Gastrocnemius medialis (tissue), 4 donors: Measurements from ENCODE around the gene DHRS7. TPM values are rescaled to one million over a fixed set of nuclear protein-coding genes. Genes with fewer than 3 reads are reported as not detected.

Experiments used
- ATAC-seq, 2 donors: fragments of 150-250 bp; one replicate each; pipeline ENCODE4 v1.9.1; 2016
- DNase-seq, 2 donors: peaks; one replicate each; pipeline ENCODE4 v3.0.0-alpha.2; 2019
- H3K27ac ChIP-seq, 4 donors: fragments of 200-600 bp; sonication (generic); 1 replicate in 1 of 4; 2 replicates in 3 of 4; pipeline ENCODE4 v1.5.1; 2016 to 2018; ENCODE audit warnings: mild to moderate bottlenecking in 2 of 4, moderate library complexity in 1 of 4
- H3K27me3 ChIP-seq, 3 donors: fragments of 200-600 bp; sonication (generic) in 2 of 3; 1 replicate in 1 of 3; 2 replicates in 2 of 3; pipeline versions ENCODE4 v1.5.1 to v1.6.0; 2016 to 2019; ENCODE audit warnings: mild to moderate bottlenecking in 1 of 3, moderate library complexity in 1 of 3
- H3K36me3 ChIP-seq, 2 donors: fragments of 200-600 bp; sonication (generic) in 1 of 2; one replicate each; pipeline ENCODE4 v1.5.1; 2017 to 2018
- H3K4me1 ChIP-seq, 2 donors: fragments of 200-600 bp; sonication (generic) in 1 of 2; one replicate each; pipeline ENCODE4 v1.5.1; 2016 to 2017; ENCODE audit warnings: mild to moderate bottlenecking in 2 of 2
- H3K4me3 ChIP-seq, 4 donors: fragments of 200-600 bp; sonication (generic) in 3 of 4; 1 replicate in 1 of 4; 2 replicates in 3 of 4; pipeline ENCODE4 v1.5.1; 2016 to 2019; ENCODE audit warnings: mild to moderate bottlenecking in 2 of 4
- H3K9me3 ChIP-seq, 3 donors: fragments of 200-600 bp; sonication (generic) in 2 of 3; 1 replicate in 1 of 3; 2 replicates in 2 of 3; pipeline ENCODE4 v1.5.1; 2016 to 2019
- CTCF ChIP-seq, 5 experiments: fragments of 450-650 bp in 3 of 5; fragments of 200-600 bp in 2 of 5; sonication (generic) in 2 of 5; IDR thresholded peaks in 4 of 5; conservative IDR thresholded peaks in 1 of 5; 1 replicate in 4 of 5; 2 replicates in 1 of 5; pipeline ENCODE4 v1.5.1; 2016 to 2019; ENCODE audit warnings: antibody characterized with exemption in 5 of 5, mild to moderate bottlenecking in 3 of 5, moderate library complexity in 3 of 5
- POLR2A ChIP-seq, 2 donors: fragments of 450-650 bp; IDR thresholded peaks; one replicate each; pipeline ENCODE4 v1.6.1; 2017; ENCODE audit warnings: antibody characterized with exemption in 2 of 2, mild to moderate bottlenecking in 2 of 2, moderate library complexity in 2 of 2
- in situ Hi-C, 4 donors: fragments of 200-750 bp; cut with MboI; loops; one replicate each; pipeline versions ENCODE4 v1.15.0 to v1.8.0; 2017; ENCODE audit warnings: low sequenced_read_pairs in 4 of 4
- intact Hi-C: fragments of 100-400 bp; cut with DNase I; formaldehyde crosslinking; loops from one replicate; pipeline ENCODE4 v1.15.1; 2023; ENCODE audit warnings: low total_unique reads
- total RNA-seq, 4 donors: library from RNA; depleted of rRNA; stranded (reverse); fragments of >200 nt; gene quantifications; one replicate each; pipeline versions ENCODE4 v1.1.0 to v1.2.3, GENCODE V29; 2016

DHRS7 gene
- total RNA-seq, 4 donors from 2014 or later = 937 to 2,179 (median 1,242) TPM

DNA sequence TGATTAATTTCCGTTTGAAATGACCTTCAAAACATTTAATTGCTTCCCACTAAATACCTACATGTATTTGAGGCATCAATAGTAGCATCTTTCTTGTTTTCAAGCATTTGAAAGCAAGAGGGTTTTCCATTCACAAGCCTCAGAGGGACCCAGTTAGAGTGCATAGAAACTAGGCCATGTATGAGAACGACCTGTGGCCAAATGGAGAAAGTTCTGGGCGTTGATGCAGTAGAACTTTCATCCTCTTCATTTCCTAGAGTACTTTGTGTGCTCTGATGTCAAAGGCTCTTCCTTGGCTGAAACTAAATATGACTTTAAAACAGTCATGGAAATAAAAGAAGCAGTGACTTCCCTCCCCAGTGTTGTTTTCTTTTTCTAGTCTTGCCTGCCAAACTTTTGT is 944 bp upstream of the DHRS7 start:
- ATAC-seq = peak; percentile 70 to 76
- peak overlapping the region; percentile 81 to 95 (median 92) for H3K4me3 ChIP-seq

GRCh38 chr14:60165547-60165876 is 314 bp upstream of the DHRS7 start:
- DNase-seq (no peak), ATAC-seq (no peak)
- peaks cover 27 to 47% of the 10 kb centered on the region in 2 donors for H3K4me1 ChIP-seq
- peak overlapping the region; percentile 97 to 100 (median 99) for H3K27ac ChIP-seq
- H3K4me3 ChIP-seq = peak overlapping the region; percentile 81 to 95 (median 92)
- H3K27me3 ChIP-seq = no peaks in the 10 kb centered on the region
- in situ Hi-C loops (loop anchor here in 2 of 4 donors (10.0 kb wide), 1 partner anchor 71 kb away; the partner anchor contains the start of gene PCNX4 (in 2 of the 2)), intact Hi-C loops (loop anchor here (1.0 to 5.0 kb wide), 3 partner anchors 73 to 487 kb away; partner anchors contain the start of gene PPM1A)
- H3K36me3 ChIP-seq = peaks cover 0 to 18% of the 10 kb centered on the region in 2 donors
- H3K9me3 ChIP-seq = no peaks in the 10 kb centered on the region
- TF ChIP-seq POLR2A (IDR thresholded peaks at IDR 0.05) = no peak

More for the DNA sequence above, 944 bp upstream of the DHRS7 start:
- DNase-seq = peak; percentile 62 to 78
- peak overlapping the region; percentile 97 to 100 (median 99) for H3K27ac ChIP-seq
- in situ Hi-C loops = loop anchor here in 2 of 4 donors (10.0 kb wide), 1 partner anchor 71 kb away; the partner anchor contains the start of gene PCNX4 (in 2 of the 2)
- H3K9me3 ChIP-seq = no peaks in the 10 kb centered on the region
- intact Hi-C loops = loop anchor here (1.0 to 5.0 kb wide), 2 partner anchors 9 to 486 kb away; no protein-coding TSS in a partner anchor
- H3K4me1 ChIP-seq = peaks cover 20 to 41% of the 10 kb centered on the region in 2 donors
- no peaks in the 10 kb centered on the region for H3K27me3 ChIP-seq
- peaks cover 0 to 16% of the 10 kb centered on the region in 2 donors for H3K36me3 ChIP-seq
- peak; percentile 84 to 90 for TF ChIP-seq POLR2A (IDR thresholded peaks at IDR 0.05)
- TF ChIP-seq CTCF (IDR thresholded peaks at IDR 0.05 in 4 of 5, conservative IDR thresholded peaks at IDR 0.05 in 1 of 5) = peak in 2 of 5 experiments; percentile 16 to 17

GRCh38 chr14:60164404-60164711 is 840 bp downstream of the DHRS7 start:
- Histone ChIP-seq H3K27me3 (no peaks in the 10 kb centered on the region), H3K36me3 (peaks cover 0 to 25% of the 10 kb centered on the region in 2 donors), H3K27ac (peak overlapping the region; percentile 97 to 100 (median 99)), H3K9me3 (no peaks in the 10 kb centered on the region), H3K4me3 (peak overlapping the region; percentile 81 to 95 (median 92)), H3K4me1 (peaks cover 37 to 58% of the 10 kb centered on the region in 2 donors)
- no peak for TF ChIP-seq POLR2A (IDR thresholded peaks at IDR 0.05)
- ATAC-seq (peak in 1 of 2 donors; percentile 4), DNase-seq (no peak)
- intact Hi-C loops = loop anchor here (2.0 to 5.0 kb wide), 2 partner anchors 84 to 963 kb away; partner anchors contain the start of gene PPM1A
- in situ Hi-C loops = loop anchor here in 2 of 4 donors (10.0 kb wide), 1 partner anchor 70 kb away; the partner anchor contains the start of gene PCNX4 (in 2 of the 2)

DNA sequence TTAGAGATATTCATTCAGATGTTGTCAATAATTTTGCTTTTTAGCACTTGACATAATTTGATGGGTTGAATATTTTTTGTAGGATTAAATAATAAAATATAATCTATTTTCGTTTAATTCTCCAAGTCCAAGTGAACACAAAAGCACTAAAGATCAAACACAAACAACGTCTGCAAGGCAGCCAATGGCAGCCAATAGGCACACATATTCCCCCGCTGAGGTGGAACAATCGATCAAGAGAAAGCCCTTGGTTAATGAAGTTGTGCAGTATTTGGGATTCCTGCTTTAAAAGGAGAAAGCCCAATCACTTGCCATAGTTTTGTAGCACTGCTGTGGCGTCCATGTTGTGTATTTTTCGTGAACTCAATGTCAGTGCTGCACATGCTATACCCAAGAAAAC is 1.5 kb downstream of the DHRS7 start:
- no peaks in the 10 kb centered on the region for H3K9me3 ChIP-seq
- no peak for DNase-seq
- ATAC-seq = no peak
- in situ Hi-C loops = loop anchor here in 2 of 4 donors (10.0 kb wide), 1 partner anchor 69 kb away; the partner anchor contains the start of gene PCNX4 (in 2 of the 2)
- H3K27me3 ChIP-seq = no peaks in the 10 kb centered on the region
- TF ChIP-seq POLR2A (IDR thresholded peaks at IDR 0.05) (no peak), CTCF (IDR thresholded peaks at IDR 0.05 in 4 of 5, conservative IDR thresholded peaks at IDR 0.05 in 1 of 5) (no peak)
- H3K4me1 ChIP-seq = peaks cover 44 to 64% of the 10 kb centered on the region in 2 donors
- H3K4me3 ChIP-seq = peak overlapping the region; percentile 81 to 95 (median 92)
- intact Hi-C loops = loop anchor here (2.0 to 5.0 kb wide), 2 partner anchors 85 to 964 kb away; partner anchors contain the start of gene PPM1A
- H3K36me3 ChIP-seq = peaks cover 0 to 31% of the 10 kb centered on the region in 2 donors
- H3K27ac ChIP-seq = peak overlapping the region; percentile 97 to 100 (median 99)

DNA sequence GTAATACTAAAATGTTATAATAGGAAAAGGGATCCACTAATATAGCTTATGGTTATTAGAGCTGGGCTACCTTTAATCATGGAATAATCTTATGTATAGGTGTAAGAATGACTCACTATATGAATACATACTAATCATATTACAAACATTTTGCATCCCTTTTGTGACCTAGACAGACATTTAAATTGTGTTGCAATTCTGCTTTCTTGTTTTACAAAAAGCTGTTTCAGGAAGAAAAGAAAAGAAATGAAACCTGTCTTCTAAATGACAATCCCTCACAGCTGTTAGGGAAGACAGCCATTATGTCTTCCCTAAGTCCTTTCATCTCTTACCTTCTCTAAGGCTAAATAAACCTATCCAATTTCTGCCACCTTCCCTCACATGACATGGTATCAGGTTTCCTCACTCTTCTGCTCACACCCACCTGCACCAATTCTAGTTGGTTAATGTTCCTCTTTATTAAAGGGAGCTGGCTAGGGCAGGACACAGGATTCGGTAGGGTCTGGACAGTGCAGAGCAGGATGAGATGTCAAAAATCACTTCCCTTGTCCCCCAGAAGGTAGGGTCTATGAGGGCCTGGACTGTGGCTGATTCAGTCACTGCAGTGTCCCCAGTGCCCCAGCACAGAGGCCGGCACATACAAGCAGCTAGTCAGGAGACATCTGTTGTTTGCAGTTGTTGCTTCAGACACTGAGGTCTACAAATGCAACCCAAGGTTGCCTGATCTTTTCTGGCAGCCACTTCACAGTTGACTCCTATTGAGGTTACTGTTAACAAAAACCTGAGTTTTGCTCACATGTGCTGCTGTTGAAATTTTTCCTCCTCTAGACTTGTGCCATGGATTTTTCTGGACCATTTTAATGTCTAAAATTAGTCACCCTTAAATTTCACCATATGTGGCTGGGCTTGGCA is 3.7 kb downstream of the DHRS7 start:
- peaks cover 58 to 76% of the 10 kb centered on the region in 2 donors for H3K4me1 ChIP-seq
- DNase-seq (peak; percentile 86 to 92), ATAC-seq (peak; percentile 66 to 70)
- H3K27ac ChIP-seq = peak overlapping the region; percentile 97 to 100 (median 99)
- peak overlapping the region in 3 of 4 donors; percentile 2 to 93 (median 26) for H3K4me3 ChIP-seq
- intact Hi-C loops (loop anchor here (2.0 to 5.0 kb wide), 2 partner anchors 17 to 966 kb away; no protein-coding TSS in a partner anchor), in situ Hi-C loops (loop anchor here in 2 of 4 donors (10.0 kb wide), 1 partner anchor 67 kb away; the partner anchor contains the start of gene PCNX4 (in 2 of the 2))
- no peaks in the 10 kb centered on the region for H3K9me3 ChIP-seq
- TF ChIP-seq POLR2A (IDR thresholded peaks at IDR 0.05) (peak; percentile 39 to 65), CTCF (IDR thresholded peaks at IDR 0.05 in 4 of 5, conservative IDR thresholded peaks at IDR 0.05 in 1 of 5) (peak in 3 of 5 experiments; percentile 13 to 17 (median 16))
- H3K27me3 ChIP-seq = no peaks in the 10 kb centered on the region
- H3K36me3 ChIP-seq = peaks cover 0 to 32% of the 10 kb centered on the region in 2 donors
